ENCODE results near the gene PMM1.

PMM1 gene

GRCh38 chr22:41570221-41570620 lies 19.4 kb downstream of the PMM1 start:
- Histone ChIP-seq H4K20me1 (ENCODE audit: insufficient read depth, low read length) (no peaks in the 10 kb centered on the region), H3F3A (ENCODE audit: insufficient read depth, low read length) (no peaks in the 10 kb centered on the region), H3K9ac (ENCODE audit: low read length) (no peak overlapping the region), H3K36me3 (replicated peaks; ENCODE audit: insufficient read depth, low read length) (no peaks in the 10 kb centered on the region), H2AFZ (ENCODE audit: low read length) (no peak overlapping the region), H3K79me2 (ENCODE audit: low read length) (no peaks in the 10 kb centered on the region), H3K4me3 (ENCODE audit: low read length) (no peak overlapping the region), H3K4me2 (ENCODE audit: low read depth, low read length) (no peak overlapping the region), H3K27ac (ENCODE audit: low read length) (no peak overlapping the region), H3K9me2 (replicated peaks; ENCODE audit: insufficient read depth, low read length) (no peaks in the 10 kb centered on the region), H3K9me3 (replicated peaks; ENCODE audit: insufficient read depth, low read length) (no peaks in the 10 kb centered on the region), H3K4me1 (ENCODE audit: low read length) (no peaks in the 10 kb centered on the region), H3K27me3 (replicated peaks; ENCODE audit: insufficient read depth, low read length) (no peaks in the 10 kb centered on the region)
- TF ChIP-seq EZH2 (optimal IDR thresholded peaks at IDR 0.05; ENCODE audit: low read depth, low read length) (no peak), CTCF (IDR thresholded peaks at IDR 0.05; ENCODE audit: low read length) (no peak), EZH2phosphoT487 (IDR thresholded peaks at IDR 0.05; ENCODE audit: low read length) (no peak)
- no peak for DNase-seq

GRCh38 chr22:41568811-41569210 lies 20.8 kb downstream of the PMM1 start:
- no peak overlapping the region for H3K9ac ChIP-seq (ENCODE audit: low read length)
- no peak overlapping the region for H3K27ac ChIP-seq (ENCODE audit: low read length)
- H3K36me3 ChIP-seq (replicated peaks; ENCODE audit: insufficient read depth, low read length): no peaks in the 10 kb centered on the region
- H3K4me3 ChIP-seq (ENCODE audit: low read length): no peak overlapping the region
- no peak for TF ChIP-seq EZH2 (optimal IDR thresholded peaks at IDR 0.05; ENCODE audit: low read depth, low read length)
- no peak for TF ChIP-seq EZH2phosphoT487 (IDR thresholded peaks at IDR 0.05; ENCODE audit: low read length)
- no peak for TF ChIP-seq CTCF (IDR thresholded peaks at IDR 0.05; ENCODE audit: low read length)
- no peaks in the 10 kb centered on the region for H3K79me2 ChIP-seq (ENCODE audit: low read length)
- H3K27me3 ChIP-seq (replicated peaks; ENCODE audit: insufficient read depth, low read length): no peaks in the 10 kb centered on the region
- no peaks in the 10 kb centered on the region for H3K9me2 ChIP-seq (replicated peaks; ENCODE audit: insufficient read depth, low read length)
- DNase-seq: no peak
- H3K4me1 ChIP-seq (ENCODE audit: low read length): no peaks in the 10 kb centered on the region
- no peaks in the 10 kb centered on the region for H3K9me3 ChIP-seq (replicated peaks; ENCODE audit: insufficient read depth, low read length)
- no peak overlapping the region for H3K4me2 ChIP-seq (ENCODE audit: low read depth, low read length)
- no peaks in the 10 kb centered on the region for H3F3A ChIP-seq (ENCODE audit: insufficient read depth, low read length)
- no peak overlapping the region for H2AFZ ChIP-seq (ENCODE audit: low read length)
- no peaks in the 10 kb centered on the region for H4K20me1 ChIP-seq (ENCODE audit: insufficient read depth, low read length)

DNA sequence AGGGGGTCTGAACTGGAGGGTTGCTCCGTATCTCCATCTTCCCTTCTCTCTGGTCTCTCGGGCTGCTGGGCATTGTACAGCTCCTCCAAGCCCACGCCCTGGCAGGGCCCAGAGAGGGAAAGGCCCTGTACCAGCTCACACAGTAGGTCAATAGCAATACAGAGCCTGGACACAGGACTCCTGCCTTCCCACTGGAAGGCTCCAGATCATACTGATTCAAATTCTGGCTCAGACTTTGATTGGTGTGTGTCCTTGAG lies 22.2 kb downstream of the PMM1 start:
- Histone ChIP-seq H3K4me2 (ENCODE audit: low read depth, low read length) (no peak overlapping the region), H3K36me3 (replicated peaks; ENCODE audit: insufficient read depth, low read length) (no peaks in the 10 kb centered on the region), H3K4me1 (ENCODE audit: low read length) (no peaks in the 10 kb centered on the region), H2AFZ (ENCODE audit: low read length) (no peak overlapping the region), H3K27me3 (replicated peaks; ENCODE audit: insufficient read depth, low read length) (no peaks in the 10 kb centered on the region), H3K27ac (ENCODE audit: low read length) (no peak overlapping the region), H3K4me3 (ENCODE audit: low read length) (no peak overlapping the region), H3K79me2 (ENCODE audit: low read length) (no peaks in the 10 kb centered on the region), H3K9ac (ENCODE audit: low read length) (no peak overlapping the region), H3F3A (ENCODE audit: insufficient read depth, low read length) (no peaks in the 10 kb centered on the region), H3K9me2 (replicated peaks; ENCODE audit: insufficient read depth, low read length) (no peaks in the 10 kb centered on the region), H4K20me1 (ENCODE audit: insufficient read depth, low read length) (no peaks in the 10 kb centered on the region), H3K9me3 (replicated peaks; ENCODE audit: insufficient read depth, low read length) (no peaks in the 10 kb centered on the region)
- no peak for DNase-seq
- TF ChIP-seq EZH2phosphoT487 (IDR thresholded peaks at IDR 0.05; ENCODE audit: low read length): no peak
- no peak for TF ChIP-seq CTCF (IDR thresholded peaks at IDR 0.05; ENCODE audit: low read length)
- no peak for TF ChIP-seq EZH2 (optimal IDR thresholded peaks at IDR 0.05; ENCODE audit: low read depth, low read length)

Measured in MM.1S (cell line).